ENCODE measurements around the gene GEMIN4. TPM values are rescaled to one million over a fixed set of nuclear protein-coding genes. Genes with fewer than 3 reads are reported as not detected.

Gene GEMIN4
- total RNA-seq, result 30.5 and 33.3 TPM in 2 replicates

GRCh38 chr17:752002-752619, at the start of gene GEMIN4:
Gene GEMIN4 (minus strand): TSS chr17:752264. CDS start chr17:752142, 122 bp downstream.
- H3K27me3 Mint-ChIP-seq, result no peaks in the 10 kb centered on the region
- no peaks in the 10 kb centered on the region for H3K9me3 Mint-ChIP-seq
- DNase-seq, result peak; percentile 100
- peaks cover 31% of the 10 kb centered on the region for H3K4me1 Mint-ChIP-seq
- peak; percentile 90 for ATAC-seq (ENCODE audit: low read depth)
- H3K36me3 Mint-ChIP-seq (ENCODE audit: low read depth), result peaks cover 27% of the 10 kb centered on the region
- intact Hi-C loops (cut with micrococcal nuclease), result loop anchor here (1.0 to 2.0 kb wide), 8 partner anchors 12 to 340 kb away; partner anchors contain the start of genes GLOD4, MRM3, NXN and TLCD3A
- peak within 1 kb of the TSS; percentile 94 for H3K27ac Mint-ChIP-seq
- no peak for TF ChIP-seq CTCF (IDR thresholded peaks at IDR 0.05)
- CTCF ChIA-PET, result interaction anchor here (0.7 to 1.2 kb wide), 9 partner anchors 9 to 340 kb away, joined by 3 to 7 read pairs (median 3); partner anchors contain the start of genes GLOD4, MRM3 and VPS53
- POLR2A ChIA-PET, result interaction anchor here (0.6 to 3.2 kb wide), 12 partner anchors 11 to 342 kb away, joined by 3 to 31 read pairs (median 5); partner anchors contain the start of genes GLOD4, MRM3, TIMM22 and VPS53
- peak within 1 kb of the TSS; percentile 91 for H3K4me3 Mint-ChIP-seq

GRCh38 chr17:801660-802059, 49.6 kb upstream of the GEMIN4 start:
- Mint-ChIP-seq H3K4me1 (no peaks in the 10 kb centered on the region), H3K36me3 (ENCODE audit: low read depth) (no peaks in the 10 kb centered on the region), H3K27ac (no peak overlapping the region), H3K9me3 (no peaks in the 10 kb centered on the region), H3K27me3 (no peaks in the 10 kb centered on the region), H3K4me3 (no peak overlapping the region)
- CTCF ChIA-PET, result no interaction called here
- ATAC-seq (ENCODE audit: low read depth), result no peak
- intact Hi-C loops (cut with micrococcal nuclease), result no loop called here
- no peak for DNase-seq
- POLR2A ChIA-PET, result no interaction called here
- no peak for TF ChIP-seq CTCF (IDR thresholded peaks at IDR 0.05)

GRCh38 chr17:800446-801242, 48.6 kb upstream of the GEMIN4 start:
- Mint-ChIP-seq H3K4me3 (no peak overlapping the region), H3K9me3 (no peaks in the 10 kb centered on the region), H3K4me1 (no peaks in the 10 kb centered on the region), H3K27me3 (no peaks in the 10 kb centered on the region), H3K36me3 (ENCODE audit: low read depth) (no peaks in the 10 kb centered on the region), H3K27ac (no peak overlapping the region)
- intact Hi-C loops (cut with micrococcal nuclease), result no loop called here
- TF ChIP-seq CTCF (IDR thresholded peaks at IDR 0.05), result no peak
- ATAC-seq (ENCODE audit: low read depth) (no peak), DNase-seq (no peak)
- CTCF ChIA-PET, result no interaction called here
- POLR2A ChIA-PET, result no interaction called here

GRCh38 chr17:799261-799660, 47.2 kb upstream of the GEMIN4 start:
- Mint-ChIP-seq H3K36me3 (ENCODE audit: low read depth) (peaks cover 2% of the 10 kb centered on the region), H3K4me1 (peaks cover 7% of the 10 kb centered on the region), H3K27me3 (no peaks in the 10 kb centered on the region), H3K27ac (no peak overlapping the region), H3K4me3 (no peak overlapping the region), H3K9me3 (no peaks in the 10 kb centered on the region)
- ChIA-PET CTCF (no interaction called here), POLR2A (no interaction called here)
- ATAC-seq (ENCODE audit: low read depth), result no peak
- no peak for TF ChIP-seq CTCF (IDR thresholded peaks at IDR 0.05)
- DNase-seq, result no peak
- intact Hi-C loops (cut with micrococcal nuclease), result no loop called here

GRCh38 chr17:798246-798645, 46.2 kb upstream of the GEMIN4 start:
- DNase-seq (no peak), ATAC-seq (ENCODE audit: low read depth) (no peak)
- no peak overlapping the region for H3K27ac Mint-ChIP-seq
- H3K4me1 Mint-ChIP-seq, result peaks cover 7% of the 10 kb centered on the region
- H3K27me3 Mint-ChIP-seq, result no peaks in the 10 kb centered on the region
- peaks cover 5% of the 10 kb centered on the region for H3K36me3 Mint-ChIP-seq (ENCODE audit: low read depth)
- no peaks in the 10 kb centered on the region for H3K9me3 Mint-ChIP-seq
- no peak for TF ChIP-seq CTCF (IDR thresholded peaks at IDR 0.05)
- ChIA-PET CTCF (no interaction called here), POLR2A (no interaction called here)
- intact Hi-C loops (cut with micrococcal nuclease), result no loop called here
- no peak overlapping the region for H3K4me3 Mint-ChIP-seq
